Fibroblast of gingiva (primary cell): ENCODE data around the gene TMED10.
A peak's percentile ranks its signal among the peaks of the same experiment; 100 is the strongest.

Experiments used
- DNase-seq: peaks from one replicate; pipeline ENCODE4 v3.0.0-alpha.2; 2011; ENCODE audit warnings: low read depth

Gene TMED10

DNA sequence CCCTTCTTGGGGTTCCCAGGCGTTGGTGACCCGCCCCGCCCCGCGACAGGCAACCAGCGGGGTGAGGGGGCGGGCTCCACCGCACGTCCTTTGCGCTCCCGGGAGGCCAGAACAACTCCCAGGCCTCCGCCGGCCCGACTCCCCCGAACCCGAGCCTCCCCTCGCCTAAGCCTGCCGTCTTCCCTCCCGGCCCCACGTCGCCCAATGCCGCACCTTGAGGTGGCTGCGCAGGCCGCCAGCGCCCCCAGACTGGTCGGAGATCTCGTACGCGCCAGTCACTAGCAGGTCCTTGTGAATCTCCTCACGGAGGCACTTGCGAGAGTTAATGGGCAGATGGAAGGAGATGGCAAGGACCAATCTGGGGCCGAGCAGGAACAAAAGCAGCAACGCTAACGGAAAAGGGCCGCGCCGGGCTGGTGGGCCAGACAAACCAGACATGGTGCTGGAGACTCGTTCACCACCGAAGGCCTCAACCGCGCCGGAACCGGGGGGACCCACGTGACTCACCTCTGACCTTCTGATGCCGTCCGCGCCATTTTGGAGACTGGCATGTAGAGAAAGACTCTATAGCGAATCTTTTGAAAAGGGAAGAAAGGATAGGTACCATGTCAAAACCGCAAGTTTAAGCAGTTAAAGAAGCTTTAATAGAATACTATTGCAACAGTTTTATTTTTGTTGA is at the start of gene TMED10:
TSS of gene TMED10 (minus strand) at position 471 of the 679 bp plus-strand sequence. CDS start at position 438, 33 bp downstream.
- peak; percentile 88 for DNase-seq

DNA sequence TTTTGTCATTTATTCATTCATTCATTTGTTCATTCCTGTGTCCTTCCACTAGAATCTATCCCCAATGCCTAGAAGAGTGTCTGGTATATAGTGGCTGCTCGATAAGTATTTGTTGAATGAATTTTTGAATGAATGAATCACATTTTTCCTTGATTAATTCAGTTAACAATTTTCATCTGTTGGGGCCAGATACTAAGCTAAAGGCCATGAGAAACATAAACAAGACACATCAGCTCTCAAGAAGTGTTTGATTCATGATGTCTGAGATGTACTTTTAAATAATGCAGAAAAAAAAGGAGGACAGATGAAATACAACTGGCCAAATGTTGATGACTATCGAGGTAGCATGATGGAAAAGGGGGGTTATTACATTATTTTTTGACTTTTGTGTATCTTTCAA is 48.1 kb upstream of the TMED10 start:
- peak; percentile 26 for DNase-seq

DNA sequence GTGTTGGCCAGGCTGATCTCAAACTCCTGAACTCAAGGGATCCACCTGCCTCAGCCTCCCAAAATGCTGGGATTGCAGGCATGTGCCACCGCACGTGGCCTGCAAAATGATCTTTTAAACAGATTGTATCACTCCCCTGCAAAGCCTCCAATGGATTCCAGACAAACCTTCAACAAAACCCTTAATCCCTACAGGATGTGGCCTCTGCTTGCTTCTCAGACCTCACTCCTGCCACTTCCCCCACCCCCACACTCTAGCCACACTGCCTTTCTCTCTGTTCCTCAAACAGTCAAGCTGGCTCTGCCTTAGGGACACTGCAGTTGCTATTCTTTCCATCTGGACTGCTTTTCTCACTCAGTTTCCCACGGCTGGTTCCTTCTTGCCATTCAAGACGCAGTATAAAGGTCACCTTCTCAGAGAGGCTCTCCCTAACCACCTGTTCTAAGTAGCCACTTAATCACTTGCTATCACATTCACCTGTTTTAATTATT is 47.3 kb upstream of the TMED10 start:
- no peak for DNase-seq

DNA sequence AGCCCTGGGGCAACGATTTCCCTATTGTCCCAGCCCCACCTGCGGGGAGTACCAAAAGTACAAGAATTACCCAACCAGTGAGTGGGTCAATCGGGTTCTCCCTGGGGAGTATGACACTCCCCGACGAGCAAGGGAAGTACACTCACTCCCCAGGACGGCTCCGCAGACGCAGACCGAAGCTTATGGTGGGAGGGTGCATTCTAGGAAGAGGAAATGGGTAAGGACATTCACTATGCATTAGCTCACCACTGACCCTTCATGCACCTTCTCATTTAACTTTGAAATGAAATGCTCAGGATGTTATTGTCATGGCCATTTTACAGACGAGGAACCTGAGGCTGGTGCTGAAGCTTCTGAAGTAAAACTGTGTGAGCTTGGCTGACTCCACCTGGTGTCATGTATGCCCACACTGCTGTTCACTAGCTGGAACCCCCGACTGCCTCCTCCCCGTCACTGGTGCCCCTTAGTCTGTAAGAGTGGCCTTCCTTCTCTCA is 45.8 kb upstream of the TMED10 start:
- DNase-seq = peak; percentile 60

DNA sequence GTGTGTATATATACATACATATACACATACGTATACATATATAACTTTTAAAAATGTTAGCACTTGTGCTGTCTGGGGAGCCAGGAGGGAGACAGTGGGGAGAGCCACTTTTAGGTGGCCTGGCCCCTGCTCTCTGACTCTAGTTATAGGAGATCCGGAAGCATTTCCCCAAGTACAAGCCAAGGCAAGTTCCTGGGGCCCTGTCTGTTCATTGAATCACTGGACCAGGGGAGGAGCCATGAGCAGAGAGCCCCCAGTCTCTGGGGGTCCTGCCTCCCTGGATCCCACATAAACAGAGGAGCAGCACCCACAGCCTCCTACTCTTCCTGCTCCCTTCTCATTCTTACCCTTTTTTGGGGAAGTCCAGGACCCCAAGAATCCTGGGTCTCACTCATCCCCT is 45.4 kb upstream of the TMED10 start:
- DNase-seq = no peak

DNA sequence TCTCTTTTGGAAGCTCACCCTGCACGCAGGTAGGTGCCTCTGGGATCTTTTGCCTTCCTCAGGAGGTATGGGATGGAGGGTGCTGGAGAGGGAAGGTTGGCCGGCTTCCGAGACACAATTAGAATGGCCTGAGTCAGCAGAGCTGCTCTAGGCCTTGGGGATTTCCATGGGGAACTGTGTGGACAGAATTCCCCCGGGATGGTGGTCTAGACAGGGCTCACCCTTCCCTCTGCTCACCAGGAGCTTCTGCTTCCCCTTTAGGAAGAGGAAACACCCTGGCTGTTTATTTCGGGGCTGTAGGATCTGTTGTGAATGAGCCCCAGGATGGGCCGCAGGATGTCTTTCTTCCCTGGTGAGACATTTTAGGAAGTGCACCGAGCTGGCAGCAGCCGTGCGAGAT is 43.7 kb upstream of the TMED10 start:
- no peak for DNase-seq

DNA sequence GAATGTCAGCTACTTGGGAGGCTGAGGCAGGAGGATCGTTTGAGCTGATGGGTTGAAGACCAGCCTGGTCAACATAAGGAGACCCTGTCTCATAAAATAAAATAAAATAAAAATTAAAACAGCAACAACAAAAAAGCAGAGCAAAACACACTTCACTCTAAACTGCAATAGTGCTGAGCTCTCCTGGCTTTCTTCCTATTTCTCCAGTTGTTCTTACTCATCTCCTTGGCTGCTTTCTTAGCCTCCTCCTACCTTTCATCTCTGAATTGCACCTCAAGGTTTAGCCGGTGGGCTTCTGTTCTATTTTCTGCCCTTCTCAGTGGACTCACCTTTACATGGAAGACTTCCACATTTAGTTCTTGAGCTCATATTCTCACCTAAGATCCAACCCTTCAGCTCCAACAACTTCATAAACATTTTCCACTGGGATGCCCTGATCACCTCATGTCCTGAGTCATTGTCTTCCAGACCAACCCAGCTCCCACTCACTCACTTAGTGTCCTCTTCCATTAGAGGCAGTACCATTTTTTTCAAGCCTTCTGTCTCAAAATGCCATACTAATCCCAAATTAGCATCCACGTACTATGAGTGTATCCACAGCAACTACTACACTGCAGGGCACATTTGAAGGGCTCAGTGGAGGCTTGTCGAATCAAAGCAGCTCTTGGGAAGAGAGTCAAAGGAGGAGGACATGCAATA is 41.2 kb upstream of the TMED10 start:
- no peak for DNase-seq

DNA sequence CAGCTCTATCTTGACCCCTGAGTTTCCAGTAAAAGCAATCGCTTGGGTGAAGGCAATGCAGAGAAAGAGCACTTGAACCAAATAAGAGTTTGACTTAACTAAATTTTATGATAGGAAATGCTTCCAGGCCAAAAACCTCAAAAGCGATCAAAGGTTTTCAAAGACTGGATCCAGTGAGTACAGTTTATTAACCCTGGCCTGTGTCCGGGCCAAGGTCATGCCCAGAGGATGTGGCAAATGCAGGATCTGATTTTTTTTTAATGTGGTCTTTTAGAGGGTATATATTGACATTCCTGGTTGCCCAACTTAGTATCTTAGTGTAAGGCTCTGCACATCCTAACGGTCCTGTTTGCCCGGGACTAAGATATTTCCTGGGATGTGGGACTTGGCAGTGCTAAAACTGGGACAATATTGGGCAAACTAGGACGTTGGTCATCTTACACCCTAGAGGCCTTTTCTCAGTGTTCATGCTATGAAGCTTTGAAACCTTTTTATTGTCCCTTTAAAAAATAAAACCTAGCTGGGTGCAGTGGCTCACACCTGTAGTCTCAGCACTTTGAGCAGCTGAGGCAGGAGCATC is 40.1 kb upstream of the TMED10 start:
- DNase-seq = no peak

DNA sequence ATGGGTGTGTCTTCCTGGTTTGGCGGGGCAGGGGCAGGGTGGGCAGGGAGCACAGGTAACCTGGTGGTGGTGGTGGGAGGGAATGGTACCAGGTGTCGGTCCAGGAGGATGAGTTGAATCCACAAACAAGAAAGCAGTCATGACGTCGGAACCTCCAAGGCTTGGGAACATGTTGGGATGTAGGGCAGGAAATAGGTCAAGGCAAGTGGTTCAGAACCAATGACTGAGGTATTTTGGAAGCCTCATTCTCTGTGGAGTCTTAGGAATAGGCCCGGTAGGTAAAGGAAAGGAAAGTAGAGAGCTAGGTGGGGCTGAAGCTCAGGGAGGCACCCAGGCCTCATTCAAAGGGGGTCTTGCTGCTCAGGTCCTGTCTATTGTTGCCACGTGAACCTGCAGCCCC is 39.1 kb upstream of the TMED10 start:
- no peak for DNase-seq

DNA sequence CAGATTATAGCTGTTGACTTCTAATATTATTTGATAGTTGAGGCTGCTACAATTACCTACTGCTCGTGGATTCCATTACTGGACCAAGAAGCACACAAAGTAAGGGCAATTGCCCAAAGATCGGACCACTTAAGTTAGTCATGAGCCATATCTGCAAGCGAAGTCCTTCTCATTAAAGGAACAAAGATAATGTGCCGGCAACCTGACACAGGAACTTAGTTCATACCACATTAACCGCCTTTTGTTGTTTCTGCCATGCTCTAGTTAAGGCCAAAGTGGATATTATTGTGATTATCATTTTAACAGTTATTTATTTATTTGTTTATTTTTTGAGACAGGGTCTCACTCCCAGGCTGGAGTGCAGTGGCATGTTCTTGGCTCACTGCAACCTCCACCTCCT is 38.1 kb upstream of the TMED10 start:
- no peak for DNase-seq

DNA sequence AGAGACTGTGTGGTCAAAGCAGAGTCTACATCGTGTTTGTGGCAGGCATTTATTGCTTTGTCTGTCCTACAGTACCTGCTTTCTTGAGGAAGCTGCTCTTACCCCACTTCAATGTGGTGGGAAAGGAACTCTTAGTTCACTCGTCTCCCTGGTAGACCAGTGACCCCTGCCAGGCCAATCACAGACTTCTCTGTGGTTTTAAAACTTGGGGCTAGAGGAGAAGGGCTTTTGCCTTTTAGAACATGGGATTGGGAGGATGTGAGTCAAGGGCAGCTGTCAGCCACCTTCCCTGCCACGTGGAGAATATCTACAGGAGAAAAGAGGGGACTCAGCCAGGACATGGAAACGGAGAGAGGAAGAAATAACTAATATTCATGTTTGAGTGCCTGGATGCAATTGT is 36.8 kb upstream of the TMED10 start:
- DNase-seq = no peak

DNA sequence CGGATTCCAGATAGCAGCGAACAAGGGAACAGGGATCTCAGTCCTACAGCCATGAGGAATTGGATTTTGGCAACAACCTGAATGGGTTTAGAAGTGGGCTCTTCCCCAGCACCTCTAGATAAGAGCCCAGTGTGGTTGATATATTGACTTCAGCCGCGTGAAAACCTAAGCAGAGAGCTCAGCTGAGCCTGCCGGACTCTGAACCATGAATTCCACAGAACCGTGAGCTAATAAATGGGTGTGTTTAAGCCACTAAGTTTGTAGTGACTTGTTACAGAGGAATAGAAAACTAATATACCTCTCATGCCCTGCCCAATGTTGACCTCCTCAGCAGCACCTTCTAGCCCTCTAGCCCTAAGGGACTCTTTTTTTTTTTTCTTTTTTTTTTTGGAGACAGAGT is 32.4 kb upstream of the TMED10 start:
- DNase-seq = no peak

DNA sequence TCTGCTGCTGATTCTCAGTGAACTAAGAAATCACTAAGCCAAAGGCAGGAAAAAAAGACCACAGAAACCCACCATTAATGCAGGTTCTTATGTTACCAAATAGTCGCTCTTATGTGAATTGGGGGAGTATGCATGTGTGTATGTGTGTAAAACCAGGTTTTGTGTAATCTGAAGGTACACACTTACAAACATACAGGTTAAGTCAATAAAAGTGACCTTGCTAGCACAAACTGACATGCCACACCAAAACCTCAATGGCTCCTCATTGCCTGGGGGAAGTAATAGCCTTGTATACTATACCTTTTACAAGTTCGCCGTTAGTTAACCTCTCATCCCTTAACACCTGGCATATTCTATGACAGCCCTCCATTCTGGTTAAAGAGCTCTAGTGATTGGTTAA is 29.8 kb upstream of the TMED10 start:
- DNase-seq = no peak

DNA sequence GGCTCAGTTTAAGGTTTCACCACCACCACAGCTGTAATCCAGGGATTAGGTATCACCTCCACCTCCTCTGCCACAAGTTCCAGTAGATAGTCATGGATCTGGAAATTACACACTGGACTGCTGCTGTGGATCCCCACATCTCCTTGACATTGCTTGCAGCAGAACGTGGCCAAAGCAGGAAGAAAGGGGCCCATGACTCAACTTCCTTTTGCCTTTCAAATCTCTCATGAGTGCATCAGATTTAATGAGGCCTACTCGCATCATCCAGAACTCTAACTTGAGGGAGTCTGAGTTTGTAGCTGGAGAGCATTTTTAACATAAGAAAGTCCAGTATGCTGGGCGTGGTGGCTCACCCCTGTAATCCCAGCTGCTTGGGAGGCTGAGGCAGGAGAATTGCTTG is 29.2 kb upstream of the TMED10 start:
- DNase-seq = no peak

DNA sequence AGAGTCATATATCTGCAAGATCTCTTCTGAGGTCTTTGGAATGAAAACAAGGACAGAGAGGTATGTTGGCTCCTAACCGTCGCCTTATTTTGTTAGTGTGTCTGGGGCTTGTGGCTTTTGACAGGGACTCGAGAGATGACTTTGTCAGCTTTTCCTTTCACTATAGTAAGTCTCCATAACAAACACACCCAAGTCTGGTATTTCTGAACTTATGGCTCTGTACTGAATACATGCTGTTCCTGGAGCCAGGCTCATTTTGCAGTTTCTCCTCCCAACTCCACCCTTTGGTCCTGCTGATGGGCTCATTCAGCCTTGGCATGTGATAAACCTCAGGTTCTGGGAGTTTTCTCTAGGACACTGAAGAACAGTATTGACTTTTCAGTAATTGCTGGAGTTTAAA is 27.7 kb upstream of the TMED10 start:
- DNase-seq = peak; percentile 12

DNA sequence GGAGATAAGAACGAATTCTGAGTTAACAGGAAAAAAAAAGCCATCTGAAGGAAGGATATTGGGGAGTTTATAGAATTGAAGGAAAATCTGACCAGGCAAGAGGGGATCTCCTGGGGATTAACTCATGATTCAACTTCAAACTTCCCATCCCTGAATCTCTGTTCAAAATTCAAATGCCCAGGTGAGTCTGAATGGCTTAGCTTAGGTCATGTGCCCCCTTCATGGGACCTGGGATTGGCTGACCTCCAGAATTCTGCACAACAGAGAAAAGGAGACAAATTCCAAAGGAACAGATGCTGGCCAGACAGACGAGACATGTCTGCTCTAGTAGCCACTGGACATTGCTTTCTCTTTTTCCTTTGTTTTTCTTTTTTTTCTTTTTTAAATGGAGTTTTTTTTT is 26.2 kb upstream of the TMED10 start:
- DNase-seq = no peak

DNA sequence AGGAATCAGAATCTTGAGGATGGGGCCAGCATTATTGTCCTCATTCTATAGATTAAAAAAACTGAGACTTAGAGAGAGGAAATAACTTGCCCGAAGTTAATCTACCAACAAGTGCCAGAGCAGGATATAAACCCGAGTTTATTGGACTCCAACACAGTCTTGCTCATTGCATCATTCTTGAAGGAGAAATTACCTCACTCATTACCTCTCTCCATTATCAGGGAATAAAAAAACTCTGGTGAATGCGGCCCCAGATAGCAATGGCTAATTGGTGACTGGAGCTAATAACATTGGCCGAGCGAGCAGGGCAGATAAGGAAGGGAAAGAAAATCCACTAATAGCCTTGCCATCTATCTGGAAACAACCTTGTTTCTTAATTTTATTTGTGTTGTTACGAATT is 24.7 kb upstream of the TMED10 start:
- no peak for DNase-seq

DNA sequence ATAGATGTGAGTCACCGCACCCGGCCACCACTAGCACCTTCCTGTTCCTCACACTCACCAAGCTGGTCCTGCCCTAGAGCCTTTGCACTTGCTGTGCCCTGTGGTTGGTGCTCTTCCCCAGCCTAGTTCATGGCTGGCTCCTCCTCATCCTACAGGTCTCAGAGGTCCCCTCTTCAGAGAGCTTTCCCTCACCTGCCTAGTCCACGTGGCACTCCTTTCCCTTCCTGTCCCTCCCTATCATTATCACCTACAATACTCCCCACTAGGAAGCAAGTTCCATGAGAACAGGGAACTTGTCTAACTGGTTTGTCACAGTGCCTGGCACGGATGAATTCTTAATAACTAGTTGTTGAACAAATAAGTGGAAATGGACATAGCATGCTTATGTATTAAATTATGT is 24.0 kb upstream of the TMED10 start:
- DNase-seq = no peak

DNA sequence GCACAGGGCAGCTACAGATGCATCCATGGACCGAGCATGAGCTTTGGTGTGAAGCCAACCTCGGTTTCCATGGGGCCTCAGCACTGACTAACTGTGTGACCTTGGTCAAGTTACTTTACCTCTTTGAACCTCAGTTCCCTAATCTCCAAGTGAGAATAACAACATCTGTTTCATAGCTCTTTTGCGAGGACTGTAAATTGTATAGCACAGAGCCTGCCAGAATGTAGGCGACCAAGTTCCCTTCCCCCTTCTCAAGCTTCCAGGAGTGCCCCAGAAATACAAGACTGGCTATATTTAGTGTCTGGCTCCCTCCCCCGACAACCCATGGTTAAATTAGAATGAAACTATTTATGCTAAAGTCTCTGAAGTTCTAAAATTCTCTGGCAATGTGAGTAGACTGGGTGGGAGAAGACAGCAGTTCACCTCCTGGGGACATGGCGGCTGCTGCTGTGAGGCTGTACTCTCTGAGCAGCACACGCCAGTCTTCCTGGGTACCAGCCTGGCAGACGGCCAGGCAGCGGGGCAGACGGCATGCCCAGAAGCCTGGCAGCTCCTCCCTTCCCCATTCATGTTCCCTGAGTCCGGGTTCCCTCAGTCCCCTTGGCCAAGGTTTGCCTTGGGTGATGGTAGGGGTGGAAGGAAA is 22.0 kb upstream of the TMED10 start:
- no peak for DNase-seq

DNA sequence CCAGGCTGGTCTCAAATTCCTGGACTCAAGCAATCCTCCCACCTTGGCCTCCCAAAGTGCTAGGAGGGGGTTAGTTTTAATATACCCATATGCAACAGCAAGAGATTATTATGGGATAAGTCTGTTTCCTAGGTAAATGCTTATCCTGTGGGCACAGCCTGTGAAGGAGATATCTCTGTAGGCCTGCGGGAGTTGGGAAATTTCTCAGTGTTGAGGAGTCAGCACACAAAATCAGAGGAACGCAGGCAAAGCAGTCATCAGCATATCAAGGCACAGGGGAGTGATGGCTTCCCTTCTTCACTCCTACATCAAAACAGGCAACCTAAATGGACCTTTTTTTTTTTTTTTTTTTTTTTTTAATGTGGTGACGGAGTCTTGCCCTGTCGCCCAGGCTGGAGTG is 20.9 kb upstream of the TMED10 start:
- DNase-seq = no peak

DNA sequence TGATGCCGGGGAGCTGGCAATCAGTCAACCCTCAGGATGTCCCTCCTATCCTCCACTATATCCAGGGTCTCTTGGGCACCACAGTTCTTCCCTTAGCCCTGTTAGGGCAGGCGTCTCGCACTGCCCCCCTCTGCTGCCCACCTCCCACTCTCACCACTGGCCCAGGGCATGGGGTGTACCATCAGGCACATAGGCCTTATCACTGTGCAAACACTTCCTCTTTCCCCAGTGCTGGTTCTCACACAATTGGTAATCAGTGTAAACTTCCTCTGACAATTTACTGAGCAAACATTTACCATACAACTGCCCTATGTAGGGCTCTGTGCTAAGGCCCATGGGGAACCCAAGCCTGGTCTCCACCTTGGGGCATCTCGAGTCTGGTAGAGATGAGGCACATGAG is 20.1 kb upstream of the TMED10 start:
- DNase-seq = no peak

DNA sequence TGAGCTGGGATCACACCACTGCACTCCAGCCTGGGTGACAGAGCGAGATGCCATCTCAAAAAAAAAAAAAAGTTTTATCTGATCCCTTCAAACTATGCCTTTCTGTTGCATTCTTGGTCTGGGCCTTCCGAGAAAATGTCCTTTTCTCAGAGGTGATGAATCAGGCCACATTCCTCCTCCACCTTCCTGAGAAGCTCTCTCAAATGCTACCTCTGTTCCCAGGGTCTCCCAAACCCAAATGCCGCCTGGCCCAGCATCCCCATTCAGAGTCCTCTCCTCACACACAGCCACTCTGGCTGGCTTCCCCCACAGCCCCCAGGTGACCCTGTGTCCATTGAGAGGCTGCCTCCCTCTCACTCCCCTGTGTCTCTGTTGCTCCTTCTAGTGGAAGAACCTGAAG is 19.7 kb upstream of the TMED10 start:
- no peak for DNase-seq

DNA sequence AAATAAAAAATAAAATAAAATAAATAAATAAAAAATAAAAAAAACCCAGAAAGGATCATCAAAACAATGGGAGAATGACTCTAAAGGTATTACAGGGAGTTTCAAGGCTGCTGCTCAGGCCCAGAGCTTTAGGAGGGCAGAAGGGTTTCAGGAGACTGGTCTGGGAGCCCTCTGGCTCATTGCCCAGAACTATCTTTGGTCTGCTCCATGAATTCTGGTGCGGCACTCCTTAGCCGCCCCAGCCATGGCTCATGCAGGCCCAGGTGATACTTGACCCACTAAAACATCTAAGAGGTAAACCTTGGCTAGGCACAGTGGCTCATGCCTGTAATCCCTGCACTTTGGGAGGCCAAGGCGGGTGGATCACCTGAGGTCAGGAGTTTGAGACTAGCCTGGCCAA is 14.7 kb upstream of the TMED10 start:
- no peak for DNase-seq
